Astrocyte (in vitro differentiated cells and primary cell): ENCODE results near the gene PCDHGA8.

ENCODE experiments used
- CTCF ChIP-seq: IDR thresholded peaks from 2 replicates; pipeline ENCODE4 v1.5.1; 2011; ENCODE audit warnings: low read depth, mild to moderate bottlenecking, inconsistent platforms, low read length, moderate library complexity; ENCODE audit not compliant: insufficient read depth
- EZH2 ChIP-seq: IDR thresholded peaks from 2 replicates; pipeline ENCODE4 v1.6.1; 2012; ENCODE audit warnings: mild to moderate bottlenecking, low read length, inconsistent platforms; ENCODE audit not compliant: insufficient read depth

GRCh38 chr5:141437221-141437620, 44.8 kb downstream of the PCDHGA8 start:
- TF ChIP-seq CTCF (no peak), EZH2 (no peak)
